ENCODE measurements around the gene SLC8A2. TPM values are rescaled to one million over a fixed set of nuclear protein-coding genes. Genes with fewer than 3 reads are reported as not detected.

Gene SLC8A2
- total RNA-seq, 2 donors from 2014 or later, result 2.5 to 3.6 TPM

- H3K27ac Mint-ChIP-seq, result no peak overlapping the region
- no peaks in the 10 kb centered on the region for H3K27me3 Mint-ChIP-seq (ENCODE audit: insufficient read depth)
- DNase-seq, result no peak
- no peaks in the 10 kb centered on the region for H3K4me1 ChIP-seq (ENCODE audit: control insufficient read depth, insufficient read depth, low read length)
- H3K4me1 Mint-ChIP-seq, result no peaks in the 10 kb centered on the region
- H3K27me3 ChIP-seq (ENCODE audit: control insufficient read depth, insufficient read depth, low read length, poor library complexity, severe bottlenecking), result no peaks in the 10 kb centered on the region
- H3K36me3 ChIP-seq (ENCODE audit: control insufficient read depth, insufficient read depth, low read length), result peaks cover 34% of the 10 kb centered on the region
- no peak overlapping the region for H3K4me3 ChIP-seq (ENCODE audit: low read length)
- no peak overlapping the region for H3K9ac ChIP-seq (ENCODE audit: extremely low read depth, low read length, poor library complexity, severe bottlenecking)
- no peak overlapping the region for H3K27ac ChIP-seq (ENCODE audit: low read depth, low read length)
- H3K9me3 ChIP-seq (ENCODE audit: control insufficient read depth, low read length), result no peaks in the 10 kb centered on the region
- 96 to 100% methylated on average over 1 to 6 of the region's 6 CpGs for WGBS, 2 experiments (ENCODE audit: insufficient coverage in 1 of 2, insufficient read length in 1 of 2)
- H3K36me3 Mint-ChIP-seq (ENCODE audit: low read depth), result peaks cover 21% of the 10 kb centered on the region
- no peak overlapping the region for H3K4me3 Mint-ChIP-seq
- H3K9me3 Mint-ChIP-seq, result no peaks in the 10 kb centered on the region
- no peak for TF ChIP-seq CTCF (conservative IDR thresholded peaks at IDR 0.05)
These were observed 33.8 kb upstream of the SLC8A2 start for GRCh38 chr19:47505506-47505905.

GRCh38 chr19:47503826-47504150, 32.1 kb upstream of the SLC8A2 start:
- H3K4me3 ChIP-seq (ENCODE audit: low read length), result no peak overlapping the region
- H3K4me3 Mint-ChIP-seq, result no peak overlapping the region
- H3K27ac ChIP-seq (ENCODE audit: low read depth, low read length), result no peak overlapping the region
- peak overlapping the region; percentile 52 for H3K27ac Mint-ChIP-seq
- peaks cover 27% of the 10 kb centered on the region for H3K36me3 ChIP-seq (ENCODE audit: control insufficient read depth, insufficient read depth, low read length)
- H3K27me3 ChIP-seq (ENCODE audit: control insufficient read depth, insufficient read depth, low read length, poor library complexity, severe bottlenecking), result no peaks in the 10 kb centered on the region
- no peaks in the 10 kb centered on the region for H3K4me1 ChIP-seq (ENCODE audit: control insufficient read depth, insufficient read depth, low read length)
- TF ChIP-seq CTCF (conservative IDR thresholded peaks at IDR 0.05), result no peak
- no peak overlapping the region for H3K9ac ChIP-seq (ENCODE audit: extremely low read depth, low read length, poor library complexity, severe bottlenecking)
- H3K4me1 Mint-ChIP-seq, result no peaks in the 10 kb centered on the region
- peaks cover 28% of the 10 kb centered on the region for H3K36me3 Mint-ChIP-seq (ENCODE audit: low read depth)
- no peaks in the 10 kb centered on the region for H3K27me3 Mint-ChIP-seq (ENCODE audit: insufficient read depth)
- 74 to 80% methylated on average over 5 of the region's 5 CpGs for WGBS, 2 experiments (ENCODE audit: insufficient coverage in 1 of 2, insufficient read length in 1 of 2)
- H3K9me3 ChIP-seq (ENCODE audit: control insufficient read depth, low read length), result no peaks in the 10 kb centered on the region
- no peaks in the 10 kb centered on the region for H3K9me3 Mint-ChIP-seq
- DNase-seq, result no peak

- no peaks in the 10 kb centered on the region for H3K27me3 ChIP-seq (ENCODE audit: control insufficient read depth, insufficient read depth, low read length, poor library complexity, severe bottlenecking)
- H3K4me3 ChIP-seq (ENCODE audit: low read length), result no peak overlapping the region
- Mint-ChIP-seq H3K36me3 (ENCODE audit: low read depth) (peaks cover 29% of the 10 kb centered on the region), H3K27ac (peak overlapping the region; percentile 52), H3K4me3 (no peak overlapping the region), H3K9me3 (no peaks in the 10 kb centered on the region), H3K4me1 (no peaks in the 10 kb centered on the region), H3K27me3 (ENCODE audit: insufficient read depth) (no peaks in the 10 kb centered on the region)
- H3K36me3 ChIP-seq (ENCODE audit: control insufficient read depth, insufficient read depth, low read length), result peaks cover 27% of the 10 kb centered on the region
- no peak overlapping the region for H3K27ac ChIP-seq (ENCODE audit: low read depth, low read length)
- H3K4me1 ChIP-seq (ENCODE audit: control insufficient read depth, insufficient read depth, low read length), result no peaks in the 10 kb centered on the region
- no peak for TF ChIP-seq CTCF (conservative IDR thresholded peaks at IDR 0.05)
- DNase-seq, result no peak
- no peaks in the 10 kb centered on the region for H3K9me3 ChIP-seq (ENCODE audit: control insufficient read depth, low read length)
- H3K9ac ChIP-seq (ENCODE audit: extremely low read depth, low read length, poor library complexity, severe bottlenecking), result no peak overlapping the region
- 92 to 98% methylated on average over 5 to 13 of the region's 13 CpGs for WGBS, 2 experiments (ENCODE audit: insufficient coverage in 1 of 2, insufficient read length in 1 of 2)
These were observed 31.6 kb upstream of the SLC8A2 start for GRCh38 chr19:47503130-47503825.

Measured in endodermal cell (in vitro differentiated cells).